Subcutaneous abdominal adipose tissue (tissue), 5 donors: ENCODE results near the gene ZNF419.
"Not testable (repeated sequence)": the region's sequence is repeated elsewhere in the genome, so short reads cannot be mapped to it uniquely, and the experiment has no call there.

Source experiments
- H3K27ac ChIP-seq: one replicate; pipeline ENCODE4 v1.7.0; 2013; ENCODE audit warnings: low read depth, mild to moderate bottlenecking, inconsistent platforms, low read length, moderate library complexity
- H3K27me3 ChIP-seq, 5 donors: one replicate each; pipeline ENCODE4 v1.7.0; 2013; ENCODE audit warnings: low read length in 5 of 5, inconsistent platforms in 1 of 5; ENCODE audit not compliant: control insufficient read depth in 5 of 5, insufficient read depth in 4 of 5
- H3K36me3 ChIP-seq, 5 donors: one replicate each; pipeline ENCODE4 v1.7.0; 2013; ENCODE audit warnings: low read length in 5 of 5; ENCODE audit not compliant: control insufficient read depth in 5 of 5, insufficient read depth in 5 of 5
- H3K4me1 ChIP-seq, 5 donors: one replicate each; pipeline ENCODE4 v1.7.0; 2013; ENCODE audit warnings: low read length in 5 of 5, mild to moderate bottlenecking in 3 of 5, moderate library complexity in 1 of 5; ENCODE audit not compliant: control insufficient read depth in 5 of 5, insufficient read depth in 5 of 5
- H3K4me3 ChIP-seq, 5 donors: one replicate each; pipeline ENCODE4 v1.7.0; 2013; ENCODE audit warnings: low read length in 5 of 5, low read depth in 1 of 5
- H3K9ac ChIP-seq, 5 donors: one replicate each; pipeline ENCODE4 v1.7.0; 2013; ENCODE audit warnings: low read length in 5 of 5, mild to moderate bottlenecking in 4 of 5, moderate library complexity in 3 of 5
- H3K9me3 ChIP-seq, 5 donors: one replicate each; pipeline ENCODE4 v1.7.0; 2013; ENCODE audit warnings: low read length in 5 of 5; ENCODE audit not compliant: control insufficient read depth in 5 of 5
- donor health status: healthy.
- donor health status: healthy.
- donor health status: healthy.
- donor health status: healthy.
- donor health status: healthy.

Gene ZNF419

DNA sequence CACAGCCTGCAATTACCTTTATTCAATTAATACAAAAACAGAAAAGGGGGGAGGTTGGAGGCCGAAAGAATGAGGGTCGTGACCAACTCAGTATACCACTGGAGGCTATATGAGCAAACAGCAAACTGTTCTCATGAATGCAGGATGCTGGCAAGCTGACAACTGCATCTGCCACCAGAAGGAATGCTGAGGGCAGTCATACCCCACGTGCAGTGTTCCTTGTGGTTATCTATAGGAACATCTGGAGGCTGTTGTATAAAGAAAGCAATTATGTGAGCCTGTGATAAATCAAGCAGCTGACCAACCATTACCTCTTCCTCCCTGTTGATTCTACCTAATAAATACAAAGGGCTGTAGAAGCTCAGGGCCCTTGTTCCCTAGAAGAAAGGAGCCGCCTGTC is 30.5 kb downstream of the ZNF419 start:
- H3K4me3 ChIP-seq, H3K27ac ChIP-seq, H3K9ac ChIP-seq, H3K27me3 ChIP-seq, H3K4me1 ChIP-seq: not testable (repeated sequence)
- H3K9me3 ChIP-seq: peaks cover 16 to 46% (median 36%) of the 10 kb centered on the region in 5 donors
- H3K36me3 ChIP-seq: peaks cover 30 to 50% (median 38%) of the 10 kb centered on the region in 5 donors

DNA sequence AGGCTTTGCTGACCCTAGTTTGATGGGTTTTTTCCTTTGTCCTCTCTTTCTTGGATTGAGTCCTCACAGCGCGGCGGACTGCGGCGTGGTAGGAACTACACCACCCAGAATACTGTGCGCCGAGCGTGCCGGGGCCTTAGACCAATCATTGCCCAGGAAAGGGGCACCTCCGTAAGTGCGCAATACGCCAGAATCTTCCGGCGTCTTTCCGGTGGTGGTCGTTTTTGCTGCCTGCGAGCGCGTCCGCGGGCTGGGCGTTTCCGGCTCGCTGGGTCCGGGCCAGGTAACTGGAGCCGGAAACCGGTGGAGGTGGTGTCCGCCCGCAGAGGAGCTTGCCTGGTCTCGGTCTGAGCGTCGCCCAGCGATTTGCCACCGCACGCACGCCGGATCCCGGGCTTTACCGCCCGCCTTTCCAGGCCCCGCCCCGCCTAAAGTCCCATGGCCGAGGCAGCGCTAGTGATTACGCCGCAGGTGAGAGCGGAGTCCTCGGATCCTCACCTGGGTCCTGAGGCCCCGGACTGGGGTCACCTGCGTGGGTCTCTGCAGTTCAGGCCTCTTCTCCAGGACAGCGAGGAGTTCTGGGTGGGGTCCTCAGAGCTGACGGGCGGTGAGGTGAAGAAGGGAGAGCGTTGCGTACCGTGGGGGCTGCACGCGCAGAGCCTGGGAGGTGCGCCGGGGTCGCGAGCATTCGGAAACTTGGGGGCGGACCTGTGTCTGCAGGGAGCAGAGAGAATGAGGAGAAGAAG is 39.8 kb downstream of the ZNF419 start, which contains the start of gene ZNF549:
ZNF549 (plus strand) TSS at position 221 of the 746 bp plus-strand sequence; CDS start at position 439, 218 bp downstream.
- peaks cover 9 to 23% (median 16%) of the 10 kb centered on the region in 5 donors for H3K9me3 ChIP-seq
- H3K4me1 ChIP-seq: peaks cover 4 to 20% (median 17%) of the 10 kb centered on the region in 5 donors
- H3K27me3 ChIP-seq: no peaks in the 10 kb centered on the region

DNA sequence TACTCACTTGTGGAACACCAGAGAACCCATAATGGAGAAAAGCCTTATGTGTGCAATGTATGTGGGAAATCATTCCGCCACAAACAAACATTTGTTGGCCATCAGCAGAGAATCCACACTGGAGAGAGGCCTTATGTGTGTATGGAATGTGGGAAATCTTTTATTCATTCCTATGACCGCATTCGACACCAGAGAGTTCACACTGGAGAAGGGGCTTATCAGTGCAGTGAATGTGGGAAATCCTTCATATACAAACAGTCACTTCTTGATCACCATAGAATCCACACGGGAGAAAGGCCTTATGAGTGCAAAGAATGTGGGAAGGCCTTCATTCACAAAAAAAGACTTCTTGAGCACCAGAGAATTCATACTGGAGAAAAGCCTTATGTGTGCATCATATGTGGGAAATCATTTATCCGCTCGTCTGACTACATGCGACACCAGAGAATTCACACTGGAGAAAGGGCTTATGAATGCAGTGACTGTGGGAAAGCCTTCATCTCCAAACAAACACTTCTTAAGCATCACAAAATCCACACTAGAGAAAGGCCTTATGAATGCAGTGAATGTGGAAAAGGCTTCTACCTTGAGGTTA is 50.5 kb downstream of the ZNF419 start:
- H3K4me3 ChIP-seq: peak overlapping the region; percentile 41 to 69 (median 55)
- H3K27ac ChIP-seq: no peak overlapping the region
- peaks cover 64 to 82% (median 70%) of the 10 kb centered on the region in 5 donors for H3K36me3 ChIP-seq
- H3K9ac ChIP-seq: peak overlapping the region in 1 of 5 donors; percentile 42
- no peaks in the 10 kb centered on the region for H3K27me3 ChIP-seq
- H3K9me3 ChIP-seq: peaks cover 84 to 100% (median 91%) of the 10 kb centered on the region in 5 donors
- peaks cover 0 to 5% (median 0%) of the 10 kb centered on the region in 5 donors for H3K4me1 ChIP-seq

More for the DNA sequence above, 39.8 kb downstream of the ZNF419 start, which contains the start of gene ZNF549:
- Histone ChIP-seq H3K27ac (peak within 1 kb of the TSS; percentile 67), H3K9ac (peak within 1 kb of the TSS in 4 of 5 donors; percentile 86 to 93 (median 88)), H3K36me3 (peaks cover 9 to 16% (median 14%) of the 10 kb centered on the region in 5 donors), H3K4me3 (peak within 1 kb of the TSS; percentile 73 to 98 (median 91))
